NCI-H345 (cell line): Measurements from ENCODE around the gene ARL17A.
"Not testable (repeated sequence)": the region's sequence is repeated elsewhere in the genome, so short reads cannot be mapped to it uniquely, and the experiment has no call there.

Source experiments
- DNase-seq: peaks from one replicate; lab custom pipeline; 2025; lab: John Stamatoyannopoulos, UW

The ARL17A gene

GRCh38 chr17:46548607-46549006 lies 30.9 kb downstream of the ARL17A start:
- not testable (repeated sequence) for DNase-seq

GRCh38 chr17:46534716-46535115 lies 44.8 kb downstream of the ARL17A start:
- DNase-seq: not testable (repeated sequence)

- DNase-seq: not testable (repeated sequence)
Measured at GRCh38 chr17:46512168-46512567, 67.3 kb downstream of the ARL17A start, which contains the start of gene LRRC37A2. LRRC37A2 (plus strand) TSS chr17:46512468; CDS start chr17:46512713, 245 bp downstream.

- DNase-seq: not testable (repeated sequence)
Measured at GRCh38 chr17:46505896-46506295, 73.6 kb downstream of the ARL17A start.

GRCh38 chr17:46499437-46500139 lies 79.9 kb downstream of the ARL17A start:
- DNase-seq: not testable (repeated sequence)

- not testable (repeated sequence) for DNase-seq
Measured at GRCh38 chr17:46492021-46492420, 87.5 kb downstream of the ARL17A start.

- DNase-seq: not testable (repeated sequence)
Measured at GRCh38 chr17:46481310-46481709, 98.2 kb downstream of the ARL17A start.

GRCh38 chr17:46478823-46479222 lies 100.7 kb downstream of the ARL17A start:
- DNase-seq: not testable (repeated sequence)

- DNase-seq: not testable (repeated sequence)
Measured at GRCh38 chr17:46475583-46475982, 103.9 kb downstream of the ARL17A start.

- DNase-seq: not testable (repeated sequence)
Measured at GRCh38 chr17:46474489-46474888, 105.0 kb downstream of the ARL17A start.

GRCh38 chr17:46467618-46468017 lies 111.9 kb downstream of the ARL17A start:
- not testable (repeated sequence) for DNase-seq
